HL-60 (cell line): ENCODE results near the gene POLD3.

Experiments used
- DNase-seq, 2 experiments: peaks; one replicate each; pipeline ENCODE4 v3.0.0-alpha.2; 2010 to 2020; ENCODE audit warnings: low read depth in 1 of 2, low spot score in 1 of 2
- H3K27ac ChIP-seq: fragments of 250-450 bp; sonication (Bioruptor Pico); replicated peaks from 2 replicates; pipeline ENCODE4 v1.5.1; 2020; ENCODE audit warnings: mild to moderate bottlenecking, moderate library complexity
- H3K27me3 ChIP-seq: fragments of 250-450 bp; sonication (Bioruptor Pico); 2 replicates; pipeline ENCODE4 v1.5.1; 2021; ENCODE audit warnings: mild to moderate bottlenecking, moderate library complexity; ENCODE audit not compliant: insufficient read depth, poor library complexity, severe bottlenecking
- H3K4me3 ChIP-seq: replicated peaks from 2 replicates; pipeline ENCODE4 v1.5.1; 2011; ENCODE audit warnings: mild to moderate bottlenecking, control low read depth, low read length; ENCODE audit not compliant: insufficient read depth
- GABPA ChIP-seq: IDR thresholded peaks from 2 replicates; pipeline ENCODE4 v1.6.1; 2012; ENCODE audit warnings: low read depth
- POLR2AphosphoS5 ChIP-seq: IDR thresholded peaks from 2 replicates; pipeline ENCODE4 v1.6.1; 2012; ENCODE audit warnings: low read depth
- SPI1 ChIP-seq: IDR thresholded peaks from 2 replicates; pipeline ENCODE4 v1.6.1; 2012; ENCODE audit warnings: low read depth, mild to moderate bottlenecking, borderline replicate concordance
- long read RNA-seq: library from polyadenylated mRNA; unstranded; transcript quantifications from one replicate; pipeline ENCODE4 v2.0.0, GENCODE V29; 2020
- TF ChIP-seq, protein P1 (sequence below): IDR thresholded peaks from one replicate; pipeline ENCODE4 v1.5.1; 2011; ENCODE audit warnings: low read length, control low read depth, inconsistent platforms; ENCODE audit not compliant: insufficient read depth
- TF ChIP-seq, protein P2 (sequence below): IDR thresholded peaks from 2 replicates; pipeline ENCODE4 v1.6.1; 2012; ENCODE audit warnings: low read depth; ENCODE audit not compliant: insufficient replicate concordance

POLD3 gene
- long read RNA-seq, transcript POLD3-201 (12 exons, 3,821 nt) = major isoform, 126 of 182 reads
- long read RNA-seq, partial matches to known transcripts = 38 of 182 reads
- long read RNA-seq, other reads (novel, unspliced or antisense) = 15 of 182 reads

DNA sequence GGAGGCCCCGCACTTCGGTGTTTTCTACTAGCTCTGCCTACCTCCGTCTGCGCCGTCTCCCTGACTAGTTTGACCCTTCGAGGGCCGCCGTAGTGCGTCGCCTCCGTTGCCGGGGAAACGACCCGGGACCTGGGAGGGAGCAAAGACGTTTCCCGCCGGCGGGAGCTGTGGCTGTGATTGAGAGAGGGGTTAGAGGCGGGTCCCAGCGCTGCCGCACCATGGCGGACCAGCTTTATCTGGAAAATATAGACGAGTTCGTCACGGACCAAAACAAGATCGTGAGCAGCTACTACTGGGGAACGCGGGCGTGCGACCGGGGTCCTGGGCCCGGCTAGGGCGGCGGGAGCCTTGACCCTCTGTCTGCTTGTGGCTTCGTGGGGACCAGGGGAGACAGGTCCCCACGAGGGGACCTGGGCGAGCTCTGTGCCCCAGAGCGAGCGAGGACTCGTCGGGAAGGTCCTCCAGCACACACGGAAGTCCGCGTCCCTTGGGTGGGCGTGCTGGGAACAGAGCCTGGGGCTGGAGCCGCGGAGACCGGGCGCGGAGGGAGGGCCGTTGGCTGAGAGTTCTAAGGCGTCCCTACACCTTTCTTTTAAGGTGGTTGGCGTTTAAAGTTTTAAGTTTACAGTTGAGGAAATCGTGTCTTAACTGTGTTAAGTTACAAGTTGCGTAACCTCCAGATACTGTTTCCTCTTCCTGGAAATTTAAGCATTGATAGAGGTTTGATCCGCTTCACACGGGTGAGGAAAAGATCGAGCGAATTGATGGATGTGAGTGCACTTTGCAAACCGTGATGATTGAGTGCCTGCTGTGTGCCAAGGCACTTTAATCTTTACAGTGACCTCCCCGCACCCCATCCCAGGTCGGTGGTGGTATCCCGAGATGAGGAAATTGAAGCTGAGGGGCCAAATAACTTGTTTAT, at the start of gene POLD3:
Gene POLD3, plus strand, starts transcription at position 142 of the 922 bp plus-strand sequence. Its CDS starts 77 bp downstream, at position 219.
- Histone ChIP-seq H3K4me3 (peak within 1 kb of the TSS; percentile 100), H3K27me3 (no peaks in the 10 kb centered on the region), H3K27ac (peak within 1 kb of the TSS; percentile 87)
- TF ChIP-seq, protein P1, sequence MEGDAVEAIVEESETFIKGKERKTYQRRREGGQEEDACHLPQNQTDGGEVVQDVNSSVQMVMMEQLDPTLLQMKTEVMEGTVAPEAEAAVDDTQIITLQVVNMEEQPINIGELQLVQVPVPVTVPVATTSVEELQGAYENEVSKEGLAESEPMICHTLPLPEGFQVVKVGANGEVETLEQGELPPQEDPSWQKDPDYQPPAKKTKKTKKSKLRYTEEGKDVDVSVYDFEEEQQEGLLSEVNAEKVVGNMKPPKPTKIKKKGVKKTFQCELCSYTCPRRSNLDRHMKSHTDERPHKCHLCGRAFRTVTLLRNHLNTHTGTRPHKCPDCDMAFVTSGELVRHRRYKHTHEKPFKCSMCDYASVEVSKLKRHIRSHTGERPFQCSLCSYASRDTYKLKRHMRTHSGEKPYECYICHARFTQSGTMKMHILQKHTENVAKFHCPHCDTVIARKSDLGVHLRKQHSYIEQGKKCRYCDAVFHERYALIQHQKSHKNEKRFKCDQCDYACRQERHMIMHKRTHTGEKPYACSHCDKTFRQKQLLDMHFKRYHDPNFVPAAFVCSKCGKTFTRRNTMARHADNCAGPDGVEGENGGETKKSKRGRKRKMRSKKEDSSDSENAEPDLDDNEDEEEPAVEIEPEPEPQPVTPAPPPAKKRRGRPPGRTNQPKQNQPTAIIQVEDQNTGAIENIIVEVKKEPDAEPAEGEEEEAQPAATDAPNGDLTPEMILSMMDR = no peak
- TF ChIP-seq POLR2AphosphoS5 = peak; percentile 60; the same call in 1 of the 2 replicates
- TF ChIP-seq, protein P2, sequence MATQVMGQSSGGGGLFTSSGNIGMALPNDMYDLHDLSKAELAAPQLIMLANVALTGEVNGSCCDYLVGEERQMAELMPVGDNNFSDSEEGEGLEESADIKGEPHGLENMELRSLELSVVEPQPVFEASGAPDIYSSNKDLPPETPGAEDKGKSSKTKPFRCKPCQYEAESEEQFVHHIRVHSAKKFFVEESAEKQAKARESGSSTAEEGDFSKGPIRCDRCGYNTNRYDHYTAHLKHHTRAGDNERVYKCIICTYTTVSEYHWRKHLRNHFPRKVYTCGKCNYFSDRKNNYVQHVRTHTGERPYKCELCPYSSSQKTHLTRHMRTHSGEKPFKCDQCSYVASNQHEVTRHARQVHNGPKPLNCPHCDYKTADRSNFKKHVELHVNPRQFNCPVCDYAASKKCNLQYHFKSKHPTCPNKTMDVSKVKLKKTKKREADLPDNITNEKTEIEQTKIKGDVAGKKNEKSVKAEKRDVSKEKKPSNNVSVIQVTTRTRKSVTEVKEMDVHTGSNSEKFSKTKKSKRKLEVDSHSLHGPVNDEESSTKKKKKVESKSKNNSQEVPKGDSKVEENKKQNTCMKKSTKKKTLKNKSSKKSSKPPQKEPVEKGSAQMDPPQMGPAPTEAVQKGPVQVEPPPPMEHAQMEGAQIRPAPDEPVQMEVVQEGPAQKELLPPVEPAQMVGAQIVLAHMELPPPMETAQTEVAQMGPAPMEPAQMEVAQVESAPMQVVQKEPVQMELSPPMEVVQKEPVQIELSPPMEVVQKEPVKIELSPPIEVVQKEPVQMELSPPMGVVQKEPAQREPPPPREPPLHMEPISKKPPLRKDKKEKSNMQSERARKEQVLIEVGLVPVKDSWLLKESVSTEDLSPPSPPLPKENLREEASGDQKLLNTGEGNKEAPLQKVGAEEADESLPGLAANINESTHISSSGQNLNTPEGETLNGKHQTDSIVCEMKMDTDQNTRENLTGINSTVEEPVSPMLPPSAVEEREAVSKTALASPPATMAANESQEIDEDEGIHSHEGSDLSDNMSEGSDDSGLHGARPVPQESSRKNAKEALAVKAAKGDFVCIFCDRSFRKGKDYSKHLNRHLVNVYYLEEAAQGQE = peak; percentile 9
- peak; percentile 75 to 97 for DNase-seq

DNA sequence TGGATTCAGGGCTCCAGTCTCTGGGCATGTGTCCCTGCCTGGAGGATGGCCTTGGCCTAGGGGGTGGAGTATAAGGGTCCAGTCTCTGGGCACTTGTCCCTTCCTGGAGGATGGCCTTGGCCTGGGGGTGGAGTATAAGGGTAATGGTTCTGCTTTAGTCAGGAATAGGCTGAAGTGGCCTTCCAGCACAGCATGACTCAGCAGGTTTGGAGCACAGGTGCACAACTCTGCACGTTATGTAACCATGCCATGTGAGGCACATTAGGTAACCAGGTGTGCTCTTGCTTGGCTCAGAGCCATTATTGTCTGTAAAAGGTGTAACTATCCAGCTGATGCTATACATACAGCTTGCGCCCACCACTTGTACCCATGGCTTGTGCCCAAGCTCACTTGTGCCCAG, 48.4 kb upstream of the POLD3 start:
- Histone ChIP-seq H3K27ac (no peak overlapping the region), H3K4me3 (no peak overlapping the region), H3K27me3 (no peaks in the 10 kb centered on the region)
- TF ChIP-seq, protein P1 = no peak
- no peak for TF ChIP-seq POLR2AphosphoS5
- no peak for TF ChIP-seq SPI1
- TF ChIP-seq GABPA = no peak
- TF ChIP-seq, protein P2 = no peak
- DNase-seq = no peak

DNA sequence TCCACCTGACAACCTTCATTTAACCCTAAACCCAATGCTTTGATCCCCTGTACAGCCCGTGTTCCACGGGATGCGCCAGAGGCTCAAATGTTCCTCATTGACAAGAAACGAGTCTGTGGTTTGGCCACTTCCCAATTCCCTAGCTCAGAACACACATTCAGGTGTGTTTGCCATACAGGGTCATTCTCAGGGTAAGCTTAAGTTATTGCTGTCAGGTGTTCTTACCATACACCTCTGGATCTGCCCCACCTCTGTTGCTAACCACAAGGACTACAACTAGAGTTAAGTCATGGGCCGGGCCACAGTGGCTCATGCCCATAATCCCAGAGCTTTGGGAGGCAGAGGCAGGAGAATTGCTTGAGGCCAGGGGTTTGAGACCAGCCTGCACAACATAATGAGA, 45.6 kb upstream of the POLD3 start:
- no peak for DNase-seq
- TF ChIP-seq, protein P1 = no peak
- TF ChIP-seq SPI1 = no peak
- TF ChIP-seq POLR2AphosphoS5 = no peak
- H3K4me3 ChIP-seq = no peak overlapping the region

More for the DNA sequence above, 45.6 kb upstream of the POLD3 start:
- Histone ChIP-seq H3K27me3 (no peaks in the 10 kb centered on the region), H3K27ac (no peak overlapping the region)
